HG02571 (cell line): ENCODE data around the gene AKT1.

Experiments
- ATAC-seq: cut with Tn5 transposase; IDR thresholded peaks from one replicate; pipeline ENCODE4 v1.9.1; 2021; ENCODE audit warnings: mild to moderate bottlenecking, moderate library complexity; ENCODE audit not compliant: unreplicated experiment

Gene AKT1

GRCh38 chr14:104773505-104774452, 21.8 kb downstream of the AKT1 start:
- no peak for ATAC-seq

- no peak for ATAC-seq
Observed at GRCh38 chr14:104772707-104773504, 22.6 kb downstream of the AKT1 start.

- ATAC-seq, result no peak
Observed at GRCh38 chr14:104771918-104772706, 23.4 kb downstream of the AKT1 start.

GRCh38 chr14:104771374-104771773, 24.2 kb downstream of the AKT1 start:
- no peak for ATAC-seq

GRCh38 chr14:104770851-104771272, 24.7 kb downstream of the AKT1 start:
- ATAC-seq, result no peak

GRCh38 chr14:104770072-104770579, 25.4 kb downstream of the AKT1 start:
- no peak for ATAC-seq

GRCh38 chr14:104769324-104770071, 26.1 kb downstream of the AKT1 start:
- ATAC-seq, result no peak

- peak; percentile 63 for ATAC-seq
Observed at GRCh38 chr14:104768437-104769323, 26.9 kb downstream of the AKT1 start.

GRCh38 chr14:104767634-104767918, 28.0 kb downstream of the AKT1 start:
- no peak for ATAC-seq

GRCh38 chr14:104766863-104767633, 28.5 kb downstream of the AKT1 start:
- no peak for ATAC-seq

- ATAC-seq, result no peak
Observed at GRCh38 chr14:104766256-104766862, 29.2 kb downstream of the AKT1 start.

- no peak for ATAC-seq
Observed at GRCh38 chr14:104765517-104765916, 30.0 kb downstream of the AKT1 start.

GRCh38 chr14:104758981-104759969, 36.3 kb downstream of the AKT1 start:
- ATAC-seq, result no peak

GRCh38 chr14:104757681-104758392, 37.7 kb downstream of the AKT1 start:
- ATAC-seq, result no peak

GRCh38 chr14:104757238-104757585, 38.3 kb downstream of the AKT1 start:
- ATAC-seq, result no peak

GRCh38 chr14:104756477-104757237, 38.9 kb downstream of the AKT1 start:
- ATAC-seq, result no peak
